Measurements from ENCODE around the gene NFASC.

DNA sequence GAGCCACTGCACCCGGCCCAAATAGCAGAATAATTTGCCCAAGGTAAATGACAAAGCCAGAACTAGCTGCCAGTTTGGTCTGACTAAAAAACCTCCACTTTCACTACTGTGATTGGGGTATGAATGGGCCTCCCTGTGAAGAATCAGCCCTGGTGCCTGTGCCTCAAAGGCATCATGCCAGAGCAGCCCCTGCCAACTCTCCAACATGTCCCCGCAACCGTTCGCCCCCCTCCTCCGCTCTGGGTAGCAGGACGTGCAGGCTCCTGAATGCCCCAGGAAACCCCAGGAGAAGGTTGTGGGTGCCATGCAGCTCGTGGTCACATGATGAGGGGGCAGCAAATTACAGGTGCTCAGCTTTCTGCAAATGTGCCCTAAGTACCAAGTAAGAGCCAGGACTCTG, 157.7 kb downstream of the NFASC start:
- TF ChIP-seq, protein P1, sequence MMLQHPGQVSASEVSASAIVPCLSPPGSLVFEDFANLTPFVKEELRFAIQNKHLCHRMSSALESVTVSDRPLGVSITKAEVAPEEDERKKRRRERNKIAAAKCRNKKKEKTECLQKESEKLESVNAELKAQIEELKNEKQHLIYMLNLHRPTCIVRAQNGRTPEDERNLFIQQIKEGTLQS (IDR thresholded peaks at IDR 0.05) = no peak
- TF ChIP-seq, protein P1 (CRISPR knock-in tag; conservative IDR thresholded peaks at IDR 0.05) = no peak
- TF ChIP-seq, protein P2, sequence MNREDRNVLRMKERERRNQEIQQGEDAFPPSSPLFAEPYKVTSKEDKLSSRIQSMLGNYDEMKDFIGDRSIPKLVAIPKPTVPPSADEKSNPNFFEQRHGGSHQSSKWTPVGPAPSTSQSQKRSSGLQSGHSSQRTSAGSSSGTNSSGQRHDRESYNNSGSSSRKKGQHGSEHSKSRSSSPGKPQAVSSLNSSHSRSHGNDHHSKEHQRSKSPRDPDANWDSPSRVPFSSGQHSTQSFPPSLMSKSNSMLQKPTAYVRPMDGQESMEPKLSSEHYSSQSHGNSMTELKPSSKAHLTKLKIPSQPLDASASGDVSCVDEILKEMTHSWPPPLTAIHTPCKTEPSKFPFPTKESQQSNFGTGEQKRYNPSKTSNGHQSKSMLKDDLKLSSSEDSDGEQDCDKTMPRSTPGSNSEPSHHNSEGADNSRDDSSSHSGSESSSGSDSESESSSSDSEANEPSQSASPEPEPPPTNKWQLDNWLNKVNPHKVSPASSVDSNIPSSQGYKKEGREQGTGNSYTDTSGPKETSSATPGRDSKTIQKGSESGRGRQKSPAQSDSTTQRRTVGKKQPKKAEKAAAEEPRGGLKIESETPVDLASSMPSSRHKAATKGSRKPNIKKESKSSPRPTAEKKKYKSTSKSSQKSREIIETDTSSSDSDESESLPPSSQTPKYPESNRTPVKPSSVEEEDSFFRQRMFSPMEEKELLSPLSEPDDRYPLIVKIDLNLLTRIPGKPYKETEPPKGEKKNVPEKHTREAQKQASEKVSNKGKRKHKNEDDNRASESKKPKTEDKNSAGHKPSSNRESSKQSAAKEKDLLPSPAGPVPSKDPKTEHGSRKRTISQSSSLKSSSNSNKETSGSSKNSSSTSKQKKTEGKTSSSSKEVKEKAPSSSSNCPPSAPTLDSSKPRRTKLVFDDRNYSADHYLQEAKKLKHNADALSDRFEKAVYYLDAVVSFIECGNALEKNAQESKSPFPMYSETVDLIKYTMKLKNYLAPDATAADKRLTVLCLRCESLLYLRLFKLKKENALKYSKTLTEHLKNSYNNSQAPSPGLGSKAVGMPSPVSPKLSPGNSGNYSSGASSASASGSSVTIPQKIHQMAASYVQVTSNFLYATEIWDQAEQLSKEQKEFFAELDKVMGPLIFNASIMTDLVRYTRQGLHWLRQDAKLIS (CRISPR knock-in tag; IDR thresholded peaks at IDR 0.05) = no peak

Measured in K562 (cell line).